Ureter (tissue), 1 donor: ENCODE data around the gene PANK4. TPM values are rescaled to one million over a fixed set of nuclear protein-coding genes. Genes with fewer than 3 reads are reported as not detected.

Source experiments
- DNase-seq: peaks from one replicate; pipeline ENCODE4 v3.0.0-alpha.2; 2020; ENCODE audit warnings: low spot score
- total RNA-seq: library from RNA; stranded (reverse); gene quantifications from one replicate; pipeline ENCODE4 v1.2.4, GENCODE V29; 2023
- donor health status: DM: yes; HTN: yes; CAD: no.

Gene PANK4
- total RNA-seq, 1 donor from 2014 or later: 29.9 TPM

GRCh38 chr1:2476061-2476999 lies 50.1 kb downstream of the PANK4 start, which contains the start of gene PLCH2:
Gene PLCH2, plus strand, starts transcription at chr1:2476289. Its CDS starts 300 bp downstream, at chr1:2476589.
- DNase-seq: no peak

- DNase-seq: no peak
Observed at GRCh38 chr1:2475571-2475970, 50.8 kb downstream of the PANK4 start.

GRCh38 chr1:2474933-2475371 lies 51.4 kb downstream of the PANK4 start:
- no peak for DNase-seq

GRCh38 chr1:2474104-2474844 lies 52.1 kb downstream of the PANK4 start:
- DNase-seq: no peak

GRCh38 chr1:2473198-2473597 lies 53.2 kb downstream of the PANK4 start:
- DNase-seq: no peak

- DNase-seq: no peak
Observed at GRCh38 chr1:2472561-2473177, 53.7 kb downstream of the PANK4 start.

- no peak for DNase-seq
Observed at GRCh38 chr1:2472109-2472508, 54.3 kb downstream of the PANK4 start.

- DNase-seq: no peak
Observed at GRCh38 chr1:2471587-2472001, 54.8 kb downstream of the PANK4 start.

- DNase-seq: no peak
Observed at GRCh38 chr1:2471159-2471471, 55.3 kb downstream of the PANK4 start.

- no peak for DNase-seq
Observed at GRCh38 chr1:2470290-2471158, 55.9 kb downstream of the PANK4 start.

GRCh38 chr1:2469103-2469940 lies 57.1 kb downstream of the PANK4 start:
- no peak for DNase-seq

GRCh38 chr1:2468540-2468939 lies 57.9 kb downstream of the PANK4 start:
- no peak for DNase-seq

GRCh38 chr1:2468041-2468472 lies 58.3 kb downstream of the PANK4 start:
- no peak for DNase-seq

- no peak for DNase-seq
Observed at GRCh38 chr1:2466958-2467554, 59.3 kb downstream of the PANK4 start.

- DNase-seq: no peak
Observed at GRCh38 chr1:2466270-2466665, 60.1 kb downstream of the PANK4 start.

- no peak for DNase-seq
Observed at GRCh38 chr1:2465371-2466269, 60.8 kb downstream of the PANK4 start.

- no peak for DNase-seq
Observed at GRCh38 chr1:2463396-2463795, 63.0 kb downstream of the PANK4 start.

GRCh38 chr1:2462819-2463218 lies 63.6 kb downstream of the PANK4 start:
- DNase-seq: no peak
